ENCODE data around the gene GIMD1.

GIMD1 gene

GRCh38 chr4:106312997-106313522 is 55.5 kb downstream of the GIMD1 start:
- no peak for DNase-seq

DNA sequence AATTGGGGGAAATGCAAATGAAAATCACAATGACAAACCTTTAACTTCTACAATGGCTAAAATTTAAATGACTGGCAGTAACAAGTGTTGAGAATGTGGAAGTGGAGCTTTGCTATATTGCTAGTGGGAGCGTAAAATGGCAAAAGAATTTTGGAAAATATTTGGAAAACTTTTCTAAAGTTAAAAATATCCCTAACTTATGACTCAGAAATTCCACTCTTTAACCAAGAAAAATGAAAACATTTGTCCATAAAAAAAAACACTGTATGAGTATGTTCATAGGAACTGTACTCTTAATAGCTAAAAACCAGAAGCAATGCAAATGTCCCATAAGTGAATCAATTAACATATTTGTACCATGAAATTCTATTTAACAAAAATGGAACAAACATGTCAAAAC is 56.2 kb downstream of the GIMD1 start:
- no peak for DNase-seq
